Neural cell (in vitro differentiated cells): ENCODE data around the gene COL27A1.

Experiments used
- CTCF ChIP-seq: fragments of 450-650 bp; IDR thresholded peaks from 2 replicates; pipeline ENCODE4 v1.5.1; 2014; ENCODE audit warnings: antibody characterized with exemption, mild to moderate bottlenecking, moderate library complexity; ENCODE audit not compliant: poor library complexity, severe bottlenecking
- EP300 ChIP-seq: fragments of 450-650 bp; conservative IDR thresholded peaks from 2 replicates; pipeline ENCODE4 v1.6.1; 2014; ENCODE audit warnings: antibody characterized with exemption, mild to moderate bottlenecking, moderate library complexity; ENCODE audit not compliant: poor library complexity, severe bottlenecking
- EZH2 ChIP-seq: fragments of 200-600, 300-800 bp; shearing (Covaris generic), sonication (generic); IDR thresholded peaks from 2 replicates; pipeline ENCODE4 v1.6.1; 2014; ENCODE audit warnings: antibody characterized with exemption, low read length, borderline replicate concordance, mild to moderate bottlenecking; ENCODE audit not compliant: insufficient read depth, poor library complexity, severe bottlenecking
- MXI1 ChIP-seq: fragments of 450-650 bp; conservative IDR thresholded peaks from 2 replicates; pipeline ENCODE4 v1.6.1; 2014; ENCODE audit warnings: antibody characterized with exemption, mild to moderate bottlenecking; ENCODE audit not compliant: poor library complexity, severe bottlenecking
- POLR2AphosphoS5 ChIP-seq: IDR thresholded peaks from 2 replicates; pipeline ENCODE4 v1.6.1; 2012
- RAD21 ChIP-seq: fragments of 450-650 bp; conservative IDR thresholded peaks from 2 replicates; pipeline ENCODE4 v1.6.1; 2014; ENCODE audit warnings: antibody characterized with exemption, mild to moderate bottlenecking, moderate library complexity
- SMC3 ChIP-seq: fragments of 450-650 bp; conservative IDR thresholded peaks from 2 replicates; pipeline ENCODE4 v1.6.1; 2014; ENCODE audit warnings: antibody characterized with exemption, mild to moderate bottlenecking, moderate library complexity; ENCODE audit not compliant: poor library complexity
- TAF1 ChIP-seq: IDR thresholded peaks from 2 replicates; pipeline ENCODE4 v1.6.1; 2012; ENCODE audit warnings: low read depth

GRCh38 chr9:114150608-114151007, 4.7 kb upstream of the COL27A1 start:
- TF ChIP-seq CTCF (no peak), POLR2AphosphoS5 (no peak), TAF1 (no peak), EZH2 (no peak), MXI1 (no peak), EP300 (no peak), SMC3 (no peak), RAD21 (no peak)
